ENCODE measurements around the gene BIVM.

Gene BIVM

GRCh38 chr13:102881819-102882686 is 83.1 kb downstream of the BIVM start:
- ATAC-seq = no peak
- no peak for TF ChIP-seq CREB5 (CRISPR knock-in tag; IDR thresholded peaks at IDR 0.05; ENCODE audit: low read depth)
- TF ChIP-seq OSR1 (CRISPR knock-in tag; IDR thresholded peaks at IDR 0.05) = no peak
- no peak for TF ChIP-seq RARB (CRISPR knock-in tag; IDR thresholded peaks at IDR 0.05)
- no peak for TF ChIP-seq CSRNP3 (CRISPR knock-in tag; IDR thresholded peaks at IDR 0.05)
- TF ChIP-seq ESRRG (CRISPR knock-in tag; IDR thresholded peaks at IDR 0.05) = no peak
- no peak for TF ChIP-seq TCF4 (CRISPR knock-in tag; IDR thresholded peaks at IDR 0.05; ENCODE audit: borderline replicate concordance)
- TF ChIP-seq ARNTL (CRISPR knock-in tag; IDR thresholded peaks at IDR 0.05; ENCODE audit: borderline replicate concordance, low read depth) = no peak
- TF ChIP-seq ZNF70 (CRISPR knock-in tag; IDR thresholded peaks at IDR 0.05) = no peak

All from SK-N-SH treated with all-trans-retinoic acid at 6 μM for 48 hours (cell line).